A673 (cell line): ENCODE data around the gene POLR1A. TPM values are rescaled to one million over a fixed set of nuclear protein-coding genes. Genes with fewer than 3 reads are reported as not detected.
A peak's percentile ranks its signal among the peaks of the same experiment; 100 is the strongest.

Experiments used
- BruUV-seq: library from RNA; stranded (reverse); fragments of 400-500 nt; replicated peaks from 2 replicates; lab custom pipeline; 2021; lab: Mats Ljungman, UMichigan
- CTCF ChIA-PET: fragments of 300-600 bp; sonication (Branson Sonifier 250); formaldehyde crosslinking; loops from one replicate; lab custom pipeline; 2022; ENCODE audit warnings: antibody characterized with exemption; lab: Charles Lee
- POLR2A ChIA-PET: fragments of 300-600 bp; sonication (Branson Sonifier 250); formaldehyde crosslinking; loops from one replicate; lab custom pipeline; 2022; ENCODE audit warnings: antibody characterized with exemption; ENCODE audit not compliant: low non-redundant PET; lab: Charles Lee
- DNase-seq: peaks from one replicate; pipeline ENCODE4 v3.0.0-alpha.2; 2015; ENCODE audit warnings: low spot score
- H3K27ac ChIP-seq: fragments of 200-600 bp; sonication (generic); 2 replicates; pipeline ENCODE4 v1.5.1; 2016; ENCODE audit warnings: mixed run types, low read depth, mild to moderate bottlenecking, mixed read lengths, antibody characterized with exemption, low read length; ENCODE audit not compliant: poor library complexity, severe bottlenecking
- H3K27me3 ChIP-seq: fragments of 200-600 bp; sonication (generic); replicated peaks from 2 replicates; pipeline ENCODE4 v1.6.1; 2017; ENCODE audit warnings: mixed run types, low read depth, mild to moderate bottlenecking, mixed read lengths, antibody characterized with exemption, low read length; ENCODE audit not compliant: insufficient read depth, poor library complexity
- H3K36me3 ChIP-seq: fragments of 200-600 bp; sonication (generic); 2 replicates; pipeline ENCODE4 v1.6.1; 2016; ENCODE audit warnings: mixed run types, mild to moderate bottlenecking, mixed read lengths, antibody characterized with exemption, low read length; ENCODE audit not compliant: insufficient read depth, poor library complexity, severe bottlenecking
- H3K4me1 ChIP-seq: fragments of 200-600 bp; sonication (generic); 2 replicates; pipeline ENCODE4 v1.6.1; 2017; ENCODE audit warnings: mixed run types, mild to moderate bottlenecking, mixed read lengths, antibody characterized with exemption, low read length; ENCODE audit not compliant: insufficient read depth, poor library complexity, severe bottlenecking
- H3K4me3 ChIP-seq: fragments of 200-600 bp; sonication (generic); 2 replicates; pipeline ENCODE4 v1.5.1; 2016; ENCODE audit warnings: low read depth, mixed run types, mild to moderate bottlenecking, mixed read lengths, low read length; ENCODE audit not compliant: poor library complexity, severe bottlenecking
- H3K9me3 ChIP-seq: fragments of 200-600 bp; sonication (generic); 2 replicates; pipeline ENCODE4 v1.6.1; 2016; ENCODE audit warnings: mixed run types, low read depth, mild to moderate bottlenecking, mixed read lengths, antibody characterized with exemption, low read length; ENCODE audit not compliant: poor library complexity, severe bottlenecking
- EZH2 ChIP-seq: fragments of 200-600 bp; sonication (generic); IDR thresholded peaks from 2 replicates; pipeline ENCODE4 v1.6.1; 2017; ENCODE audit warnings: borderline replicate concordance, low read depth, mild to moderate bottlenecking, mixed read lengths, antibody characterized with exemption, low read length; ENCODE audit not compliant: poor library complexity, severe bottlenecking
- intact Hi-C: fragments of 100-400 bp; cut with micrococcal nuclease; formaldehyde crosslinking; loops from one replicate; pipeline ENCODE4 v1.10.0; 2022; ENCODE audit not compliant: unreplicated experiment
- total RNA-seq: library from RNA; stranded (reverse); gene quantifications from 2 replicates; pipeline ENCODE4 v1.2.3, GENCODE V29; 2021
- TF ChIP-seq, protein P1 (sequence below): fragments of 300-800, 200-600 bp; sonication (generic); conservative IDR thresholded peaks from 2 replicates; pipeline ENCODE4 v1.5.1; 2017; ENCODE audit warnings: low read depth, mild to moderate bottlenecking, antibody characterized with exemption, low read length, moderate library complexity, mixed read lengths

POLR1A gene
- total RNA-seq, 1 experiment from 2014 or later: 81.2 TPM

DNA sequence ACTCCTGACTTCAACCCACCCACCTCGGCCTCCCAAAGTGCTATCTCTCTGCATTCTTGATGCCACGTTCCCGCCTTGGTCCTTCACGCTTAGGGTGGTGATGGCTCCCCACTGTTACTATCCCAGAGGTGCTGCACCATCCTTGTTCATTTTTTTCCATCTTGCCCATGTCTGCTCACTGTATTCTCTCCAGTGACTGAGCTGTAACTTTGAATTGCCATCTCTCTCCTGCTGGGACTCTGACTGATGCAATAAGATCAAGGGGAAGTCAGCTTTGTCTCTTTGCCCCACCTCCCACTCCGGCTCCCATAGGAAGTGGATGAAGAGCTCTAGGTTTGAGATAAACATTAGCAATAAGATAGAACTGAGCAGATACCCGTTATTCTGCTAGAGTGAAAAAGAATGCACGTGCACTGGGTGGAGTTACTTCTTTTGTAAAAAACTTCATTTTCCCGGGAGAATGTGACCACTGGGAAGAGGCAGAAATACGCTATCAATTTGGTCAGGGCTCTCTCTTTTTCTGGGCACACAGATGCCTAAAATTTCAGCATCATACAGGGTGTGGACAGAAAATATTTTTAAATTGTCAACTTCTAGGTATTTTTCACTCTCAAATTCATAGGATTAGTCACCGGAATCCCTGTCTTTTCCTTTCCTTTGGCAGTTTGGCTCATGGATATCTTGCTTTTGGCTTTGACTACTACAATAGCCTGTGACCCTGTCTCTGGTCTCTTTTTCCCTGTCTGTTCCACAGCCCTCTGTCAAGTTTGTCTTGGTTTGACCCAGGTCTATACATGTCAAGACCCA lies 105.4 kb downstream of the POLR1A start:
- no peaks in the 10 kb centered on the region for H3K9me3 ChIP-seq
- DNase-seq: peak; percentile 41
- ChIA-PET POLR2A (interaction anchor here (0.6 to 0.7 kb wide), 2 partner anchors 10 to 16 kb away, joined by 3 to 17 read pairs; no protein-coding TSS in a partner anchor), CTCF (no interaction called here)
- H3K4me1 ChIP-seq: peaks cover 23% of the 10 kb centered on the region
- no peak overlapping the region for H3K4me3 ChIP-seq
- peak overlapping the region; percentile 58 for H3K27ac ChIP-seq
- no peaks in the 10 kb centered on the region for H3K36me3 ChIP-seq
- TF ChIP-seq, protein P1, sequence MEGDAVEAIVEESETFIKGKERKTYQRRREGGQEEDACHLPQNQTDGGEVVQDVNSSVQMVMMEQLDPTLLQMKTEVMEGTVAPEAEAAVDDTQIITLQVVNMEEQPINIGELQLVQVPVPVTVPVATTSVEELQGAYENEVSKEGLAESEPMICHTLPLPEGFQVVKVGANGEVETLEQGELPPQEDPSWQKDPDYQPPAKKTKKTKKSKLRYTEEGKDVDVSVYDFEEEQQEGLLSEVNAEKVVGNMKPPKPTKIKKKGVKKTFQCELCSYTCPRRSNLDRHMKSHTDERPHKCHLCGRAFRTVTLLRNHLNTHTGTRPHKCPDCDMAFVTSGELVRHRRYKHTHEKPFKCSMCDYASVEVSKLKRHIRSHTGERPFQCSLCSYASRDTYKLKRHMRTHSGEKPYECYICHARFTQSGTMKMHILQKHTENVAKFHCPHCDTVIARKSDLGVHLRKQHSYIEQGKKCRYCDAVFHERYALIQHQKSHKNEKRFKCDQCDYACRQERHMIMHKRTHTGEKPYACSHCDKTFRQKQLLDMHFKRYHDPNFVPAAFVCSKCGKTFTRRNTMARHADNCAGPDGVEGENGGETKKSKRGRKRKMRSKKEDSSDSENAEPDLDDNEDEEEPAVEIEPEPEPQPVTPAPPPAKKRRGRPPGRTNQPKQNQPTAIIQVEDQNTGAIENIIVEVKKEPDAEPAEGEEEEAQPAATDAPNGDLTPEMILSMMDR: no peak
- no peak for TF ChIP-seq EZH2
- intact Hi-C loops: no loop called here
- BruUV-seq: no TSS peak
- no peaks in the 10 kb centered on the region for H3K27me3 ChIP-seq

DNA sequence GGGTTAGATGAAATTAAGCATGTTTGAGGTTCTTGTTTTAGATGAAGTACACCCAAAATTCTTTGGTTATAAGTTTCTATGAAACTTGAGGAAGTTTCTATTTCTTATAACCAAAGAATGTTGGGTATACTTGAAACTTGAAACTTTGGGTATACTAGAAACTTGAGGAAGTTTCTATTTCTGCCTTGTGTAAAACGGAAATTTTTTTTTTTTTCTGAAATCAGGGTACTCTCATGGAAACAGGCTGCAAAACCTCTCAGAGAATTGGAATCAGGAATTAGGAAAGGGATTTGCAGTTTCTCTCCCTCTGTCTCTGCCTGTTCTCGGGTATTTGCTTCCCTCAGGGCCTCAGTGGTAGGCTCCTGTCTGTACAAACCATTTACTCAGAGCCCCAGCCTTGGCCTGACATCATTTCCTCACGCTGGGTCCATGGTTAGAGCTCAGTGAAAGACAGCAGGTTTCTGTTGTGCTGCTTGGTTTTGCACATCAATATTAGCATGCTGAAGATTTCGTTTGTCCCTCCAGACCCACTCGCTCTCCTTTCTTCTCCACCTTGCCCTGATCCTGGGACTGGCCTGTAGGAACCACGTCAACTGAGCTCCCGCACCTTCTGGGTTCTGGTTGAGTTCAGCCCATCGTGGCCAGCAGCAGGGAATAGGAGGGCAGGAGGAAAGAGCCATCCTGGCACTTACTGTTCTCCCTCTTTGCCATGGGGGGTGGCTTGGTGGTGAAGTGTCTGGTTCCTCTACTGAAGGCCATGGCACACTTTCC lies 106.4 kb downstream of the POLR1A start:
- BruUV-seq: no TSS peak
- Histone ChIP-seq H3K9me3 (no peaks in the 10 kb centered on the region), H3K36me3 (no peaks in the 10 kb centered on the region), H3K4me3 (no peak overlapping the region), H3K27me3 (no peaks in the 10 kb centered on the region), H3K4me1 (peaks cover 23% of the 10 kb centered on the region), H3K27ac (peak overlapping the region; percentile 58)
- DNase-seq: peak; percentile 42
- ChIA-PET CTCF (interaction anchor here (0.6 kb wide), 2 partner anchors 83 to 172 kb away, joined by 4 read pairs; no protein-coding TSS in a partner anchor), POLR2A (no interaction called here)
- intact Hi-C loops: no loop called here
- TF ChIP-seq EZH2: no peak
- TF ChIP-seq, protein P1: no peak

DNA sequence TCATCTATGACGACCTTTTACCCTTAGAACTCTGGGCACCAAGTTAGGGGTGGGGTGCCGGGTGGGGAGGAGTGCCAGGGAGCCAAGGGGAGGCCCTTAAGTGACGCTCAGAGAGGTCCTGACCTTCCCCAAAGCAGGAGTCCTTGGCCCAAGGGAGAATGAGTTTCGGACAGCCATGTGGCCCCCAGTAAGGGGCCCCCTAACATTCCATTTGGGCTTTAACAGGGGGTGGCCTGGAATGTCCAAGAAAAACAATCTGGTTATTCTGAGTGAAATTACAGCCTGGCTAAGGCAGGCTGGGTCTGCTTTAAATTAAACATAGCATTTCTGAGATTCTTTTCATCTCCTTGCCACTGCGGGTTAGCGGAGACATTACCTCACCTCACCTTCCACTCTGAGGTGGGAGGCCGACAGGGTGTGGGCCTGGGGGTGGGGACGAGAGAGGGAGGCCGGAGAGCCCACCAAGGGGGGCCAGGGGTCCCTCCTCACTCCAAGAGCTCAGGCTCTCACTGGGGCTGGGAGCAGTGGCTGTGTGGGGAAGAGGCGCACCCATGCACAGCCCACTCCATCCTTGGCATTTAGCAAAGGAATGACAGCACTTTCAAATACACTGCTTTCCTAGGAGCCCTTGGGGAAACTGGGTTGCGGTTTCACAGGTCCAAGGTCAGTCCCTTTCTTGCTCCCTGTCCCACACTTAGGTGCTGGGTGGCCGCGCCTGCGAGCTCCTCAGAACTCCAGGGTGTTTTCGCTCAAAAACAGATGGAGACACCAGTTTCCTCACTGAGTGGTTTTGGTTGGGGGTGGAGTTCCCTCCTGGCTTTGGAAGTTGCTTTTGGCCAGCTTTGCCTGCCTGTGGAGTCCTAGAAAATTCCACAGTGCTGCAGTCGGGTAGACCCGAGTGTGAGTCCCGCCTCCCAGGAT lies 107.4 kb downstream of the POLR1A start:
- Histone ChIP-seq H3K27ac (no peak overlapping the region), H3K4me1 (peaks cover 23% of the 10 kb centered on the region), H3K36me3 (no peaks in the 10 kb centered on the region), H3K9me3 (no peaks in the 10 kb centered on the region), H3K27me3 (no peaks in the 10 kb centered on the region), H3K4me3 (no peak overlapping the region)
- CTCF ChIA-PET: no interaction called here
- intact Hi-C loops: no loop called here
- no peak for DNase-seq
- no peak for TF ChIP-seq EZH2
- TF ChIP-seq, protein P1: no peak
- no TSS peak for BruUV-seq
- POLR2A ChIA-PET: no interaction called here
